Osteocyte (in vitro differentiated cells): ENCODE measurements around the gene MYMK. TPM values are rescaled to one million over a fixed set of nuclear protein-coding genes. Genes with fewer than 3 reads are reported as not detected.

ENCODE experiments used
- DNase-seq: peaks from one replicate; pipeline ENCODE4 v3.0.0; 2021; ENCODE audit warnings: mixed read lengths; ENCODE audit not compliant: unreplicated experiment; ENCODE audit errors: extremely low spot score
- H3K27ac Mint-ChIP-seq: one replicate; pipeline ENCODE4 v1.8.0; 2021; ENCODE audit warnings: mild to moderate bottlenecking, mixed read lengths; ENCODE audit not compliant: unreplicated experiment
- H3K27me3 Mint-ChIP-seq: one replicate; pipeline ENCODE4 v1.8.0; 2021; ENCODE audit warnings: mixed read lengths; ENCODE audit not compliant: unreplicated experiment
- H3K36me3 Mint-ChIP-seq: one replicate; pipeline ENCODE4 v1.8.0; 2021; ENCODE audit warnings: mixed read lengths; ENCODE audit not compliant: unreplicated experiment
- H3K4me1 Mint-ChIP-seq: one replicate; pipeline ENCODE4 v1.8.0; 2021; ENCODE audit warnings: mixed read lengths; ENCODE audit not compliant: unreplicated experiment
- H3K4me3 Mint-ChIP-seq: one replicate; pipeline ENCODE4 v1.8.0; 2021; ENCODE audit warnings: mild to moderate bottlenecking, moderate library complexity, mixed read lengths; ENCODE audit not compliant: unreplicated experiment
- H3K9me3 Mint-ChIP-seq: one replicate; pipeline ENCODE4 v1.8.0; 2021; ENCODE audit warnings: mixed read lengths; ENCODE audit not compliant: unreplicated experiment
- CTCF ChIP-seq: fragments of 200-600 bp; sonication (generic); IDR thresholded peaks from 2 replicates; pipeline ENCODE4 v1.5.0; 2021; ENCODE audit warnings: antibody characterized with exemption, mild to moderate bottlenecking, moderate library complexity
- total RNA-seq: library from RNA; stranded (reverse); gene quantifications from 2 replicates; pipeline ENCODE4 v1.2.1, GENCODE V29; 2021

Gene MYMK
- total RNA-seq, 1 donor from 2014 or later: not detected

GRCh38 chr9:133495327-133496293 lies 29.1 kb downstream of the MYMK start:
- H3K27me3 Mint-ChIP-seq: peaks cover 23% of the 10 kb centered on the region
- H3K4me1 Mint-ChIP-seq: peaks cover 29% of the 10 kb centered on the region
- H3K4me3 Mint-ChIP-seq: no peak overlapping the region
- DNase-seq: no peak
- no peaks in the 10 kb centered on the region for H3K36me3 Mint-ChIP-seq
- TF ChIP-seq CTCF: no peak
- no peaks in the 10 kb centered on the region for H3K9me3 Mint-ChIP-seq
- no peak overlapping the region for H3K27ac Mint-ChIP-seq

GRCh38 chr9:133494636-133495326 lies 30.0 kb downstream of the MYMK start:
- Mint-ChIP-seq H3K27ac (no peak overlapping the region), H3K9me3 (no peaks in the 10 kb centered on the region), H3K27me3 (peaks cover 19% of the 10 kb centered on the region), H3K36me3 (no peaks in the 10 kb centered on the region), H3K4me1 (peaks cover 35% of the 10 kb centered on the region), H3K4me3 (no peak overlapping the region)
- no peak for DNase-seq
- no peak for TF ChIP-seq CTCF

- Mint-ChIP-seq H3K4me3 (no peak overlapping the region), H3K27ac (no peak overlapping the region), H3K27me3 (peaks cover 19% of the 10 kb centered on the region), H3K4me1 (peaks cover 43% of the 10 kb centered on the region), H3K9me3 (no peaks in the 10 kb centered on the region), H3K36me3 (no peaks in the 10 kb centered on the region)
- no peak for TF ChIP-seq CTCF
- DNase-seq: no peak
Observed at GRCh38 chr9:133493845-133494540, 30.8 kb downstream of the MYMK start.

- Mint-ChIP-seq H3K4me3 (no peak overlapping the region), H3K27ac (peak overlapping the region; percentile 89), H3K4me1 (peaks cover 45% of the 10 kb centered on the region), H3K36me3 (no peaks in the 10 kb centered on the region), H3K27me3 (peaks cover 16% of the 10 kb centered on the region), H3K9me3 (no peaks in the 10 kb centered on the region)
- no peak for DNase-seq
- TF ChIP-seq CTCF: no peak
Observed at GRCh38 chr9:133493428-133493827, 31.3 kb downstream of the MYMK start.
